ENCODE results near the gene HACL1. TPM values are rescaled to one million over a fixed set of nuclear protein-coding genes. Genes with fewer than 3 reads are reported as not detected.

The HACL1 gene
- total RNA-seq, 1 experiment from 2014 or later, result 25.5 TPM

- Histone ChIP-seq H2AFZ (ENCODE audit: low read length) (no peak overlapping the region), H3K4me3 (ENCODE audit: low read length) (no peak overlapping the region), H3K9ac (ENCODE audit: low read length) (no peak overlapping the region), H3K4me1 (ENCODE audit: insufficient read depth, low read length) (peaks cover 42% of the 10 kb centered on the region), H3K27ac (ENCODE audit: low read length) (no peak overlapping the region), H3K9me2 (replicated peaks; ENCODE audit: low read length) (no peaks in the 10 kb centered on the region), H3K9me3 (ENCODE audit: low read length) (no peaks in the 10 kb centered on the region), H3K4me2 (ENCODE audit: low read length) (no peak overlapping the region), H3K27me3 (ENCODE audit: low read length) (no peaks in the 10 kb centered on the region), H3K79me2 (ENCODE audit: low read length) (no peaks in the 10 kb centered on the region), H4K20me1 (ENCODE audit: low read length) (no peaks in the 10 kb centered on the region), H3F3A (ENCODE audit: low read length, unreplicated experiment) (peaks cover 10% of the 10 kb centered on the region), H3K36me3 (ENCODE audit: low read depth, low read length) (no peaks in the 10 kb centered on the region)
- ChIA-PET POLR2A (ENCODE audit: unreplicated experiment) (no interaction called here), CTCF (no interaction called here)
- no TSS peak for BruUV-seq (replicated peaks)
- DNase-seq (no peak), ATAC-seq (no peak)
- no peak for TF ChIP-seq EZH2 (IDR thresholded peaks at IDR 0.05; ENCODE audit: low read length, unreplicated experiment)
- intact Hi-C loops (cut with micrococcal nuclease), result loop anchor here (5.0 kb wide), 1 partner anchor 148 kb away; the partner anchor contains the start of gene ANKRD28
These were observed 48.0 kb upstream of the HACL1 start for GRCh38 chr3:15649341-15649740.

GRCh38 chr3:15647611-15648167 lies 46.3 kb upstream of the HACL1 start:
- Histone ChIP-seq H3K9me3 (ENCODE audit: low read length) (no peaks in the 10 kb centered on the region), H3K4me3 (ENCODE audit: low read length) (peak overlapping the region; percentile 51), H3K4me1 (ENCODE audit: insufficient read depth, low read length) (peaks cover 42% of the 10 kb centered on the region), H3K9ac (ENCODE audit: low read length) (peak overlapping the region; percentile 85), H3K36me3 (ENCODE audit: low read depth, low read length) (no peaks in the 10 kb centered on the region), H3K79me2 (ENCODE audit: low read length) (no peaks in the 10 kb centered on the region), H3K9me2 (replicated peaks; ENCODE audit: low read length) (no peaks in the 10 kb centered on the region), H3F3A (ENCODE audit: low read length, unreplicated experiment) (peaks cover 10% of the 10 kb centered on the region), H4K20me1 (ENCODE audit: low read length) (no peaks in the 10 kb centered on the region), H2AFZ (ENCODE audit: low read length) (peak overlapping the region; percentile 32), H3K4me2 (ENCODE audit: low read length) (peak overlapping the region; percentile 81), H3K27ac (ENCODE audit: low read length) (peak overlapping the region; percentile 98), H3K27me3 (ENCODE audit: low read length) (no peaks in the 10 kb centered on the region)
- DNase-seq, result peak; percentile 90
- ATAC-seq, result peak; percentile 39
- intact Hi-C loops (cut with micrococcal nuclease), result loop anchor here (1.0 to 5.0 kb wide), 3 partner anchors 13 to 150 kb away; partner anchors contain the start of gene ANKRD28
- TF ChIP-seq EZH2 (IDR thresholded peaks at IDR 0.05; ENCODE audit: low read length, unreplicated experiment) (no peak), CTCF (conservative IDR thresholded peaks at IDR 0.05; ENCODE audit: low read depth, low read length) (no peak), EZH2phosphoT487 (IDR thresholded peaks at IDR 0.05; ENCODE audit: borderline replicate concordance, low read length) (no peak)
- CTCF ChIA-PET, result interaction anchor here (0.6 kb wide), 1 partner anchor 148 kb away, joined by 3 read pairs; no protein-coding TSS in a partner anchor
- no TSS peak for BruUV-seq (replicated peaks)
- POLR2A ChIA-PET (ENCODE audit: unreplicated experiment), result interaction anchor here (0.6 to 1.0 kb wide), 2 partner anchors 46 to 149 kb away, joined by 4 to 11 read pairs; no protein-coding TSS in a partner anchor

GRCh38 chr3:15646851-15647511 lies 45.6 kb upstream of the HACL1 start:
- ChIA-PET CTCF (interaction anchor here (0.6 to 1.2 kb wide), 2 partner anchors 16 to 148 kb away, joined by 3 to 4 read pairs; no protein-coding TSS in a partner anchor), POLR2A (ENCODE audit: unreplicated experiment) (interaction anchor here (0.6 to 1.1 kb wide), 3 partner anchors 45 to 164 kb away, joined by 3 to 11 read pairs (median 4); no protein-coding TSS in a partner anchor)
- TSS peak; percentile 18 for BruUV-seq (replicated peaks)
- no peaks in the 10 kb centered on the region for H3K27me3 ChIP-seq (ENCODE audit: low read length)
- no peak for TF ChIP-seq CTCF (conservative IDR thresholded peaks at IDR 0.05; ENCODE audit: low read depth, low read length)
- TF ChIP-seq EZH2phosphoT487 (IDR thresholded peaks at IDR 0.05; ENCODE audit: borderline replicate concordance, low read length), result no peak
- no peak for TF ChIP-seq EZH2 (IDR thresholded peaks at IDR 0.05; ENCODE audit: low read length, unreplicated experiment)
- H4K20me1 ChIP-seq (ENCODE audit: low read length), result no peaks in the 10 kb centered on the region
- no peaks in the 10 kb centered on the region for H3K9me3 ChIP-seq (ENCODE audit: low read length)
- H3K9me2 ChIP-seq (replicated peaks; ENCODE audit: low read length), result no peaks in the 10 kb centered on the region
- H3K4me1 ChIP-seq (ENCODE audit: insufficient read depth, low read length), result peaks cover 42% of the 10 kb centered on the region
- H3K4me3 ChIP-seq (ENCODE audit: low read length), result peak overlapping the region; percentile 51
- ATAC-seq (peak; percentile 81), DNase-seq (peak; percentile 97)
- intact Hi-C loops (cut with micrococcal nuclease), result loop anchor here (1.0 to 5.0 kb wide), 4 partner anchors 11 to 150 kb away; partner anchors contain the start of gene ANKRD28
- peak overlapping the region; percentile 81 for H3K4me2 ChIP-seq (ENCODE audit: low read length)
- no peaks in the 10 kb centered on the region for H3K36me3 ChIP-seq (ENCODE audit: low read depth, low read length)
- H3K9ac ChIP-seq (ENCODE audit: low read length), result peak overlapping the region; percentile 85
- H3K27ac ChIP-seq (ENCODE audit: low read length), result peak overlapping the region; percentile 98
- peaks cover 10% of the 10 kb centered on the region for H3F3A ChIP-seq (ENCODE audit: low read length, unreplicated experiment)
- no peaks in the 10 kb centered on the region for H3K79me2 ChIP-seq (ENCODE audit: low read length)
- peak overlapping the region; percentile 32 for H2AFZ ChIP-seq (ENCODE audit: low read length)
